ENCODE results near the gene SUOX.

Gene SUOX

DNA sequence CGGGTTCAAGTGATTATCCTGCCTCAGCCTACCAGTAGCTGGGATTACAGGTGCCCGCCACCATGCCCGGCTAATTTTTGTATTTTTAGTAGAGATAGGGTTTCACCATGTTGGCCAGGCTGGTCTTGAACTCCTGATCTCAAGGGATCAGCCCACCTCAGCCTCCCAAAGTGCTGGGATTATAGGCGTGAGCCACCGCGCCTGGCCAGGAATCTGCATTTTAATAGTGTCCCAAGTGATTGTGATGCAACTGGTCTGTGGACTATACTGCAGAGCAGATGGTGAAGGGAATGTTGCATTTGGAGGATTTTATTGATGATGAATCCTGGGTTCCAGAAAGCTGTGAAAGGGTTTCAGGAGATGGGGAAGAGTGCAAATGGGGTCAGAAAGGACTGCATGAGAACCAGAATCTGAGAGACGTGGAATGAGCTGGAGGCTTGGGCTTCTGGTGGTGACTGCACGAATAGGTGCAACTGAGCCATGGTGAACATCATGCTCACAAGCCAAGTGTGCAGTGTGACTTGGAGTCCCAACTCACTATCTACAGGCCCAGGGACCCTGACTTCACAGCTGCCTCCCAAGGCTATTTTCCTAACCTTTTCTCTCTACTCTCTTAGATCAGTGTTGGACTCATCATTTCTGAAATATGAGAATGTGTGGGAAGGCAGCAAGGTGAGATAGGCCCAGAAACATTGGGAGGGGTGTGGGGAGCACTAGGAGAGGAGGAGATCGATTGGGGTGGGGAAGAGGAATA is 49.1 kb downstream of the SUOX start:
- TF ChIP-seq, protein P1, sequence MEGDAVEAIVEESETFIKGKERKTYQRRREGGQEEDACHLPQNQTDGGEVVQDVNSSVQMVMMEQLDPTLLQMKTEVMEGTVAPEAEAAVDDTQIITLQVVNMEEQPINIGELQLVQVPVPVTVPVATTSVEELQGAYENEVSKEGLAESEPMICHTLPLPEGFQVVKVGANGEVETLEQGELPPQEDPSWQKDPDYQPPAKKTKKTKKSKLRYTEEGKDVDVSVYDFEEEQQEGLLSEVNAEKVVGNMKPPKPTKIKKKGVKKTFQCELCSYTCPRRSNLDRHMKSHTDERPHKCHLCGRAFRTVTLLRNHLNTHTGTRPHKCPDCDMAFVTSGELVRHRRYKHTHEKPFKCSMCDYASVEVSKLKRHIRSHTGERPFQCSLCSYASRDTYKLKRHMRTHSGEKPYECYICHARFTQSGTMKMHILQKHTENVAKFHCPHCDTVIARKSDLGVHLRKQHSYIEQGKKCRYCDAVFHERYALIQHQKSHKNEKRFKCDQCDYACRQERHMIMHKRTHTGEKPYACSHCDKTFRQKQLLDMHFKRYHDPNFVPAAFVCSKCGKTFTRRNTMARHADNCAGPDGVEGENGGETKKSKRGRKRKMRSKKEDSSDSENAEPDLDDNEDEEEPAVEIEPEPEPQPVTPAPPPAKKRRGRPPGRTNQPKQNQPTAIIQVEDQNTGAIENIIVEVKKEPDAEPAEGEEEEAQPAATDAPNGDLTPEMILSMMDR (IDR thresholded peaks at IDR 0.05; ENCODE audit: borderline replicate concordance, insufficient read depth, low read depth, low read length), result no peak

DNA sequence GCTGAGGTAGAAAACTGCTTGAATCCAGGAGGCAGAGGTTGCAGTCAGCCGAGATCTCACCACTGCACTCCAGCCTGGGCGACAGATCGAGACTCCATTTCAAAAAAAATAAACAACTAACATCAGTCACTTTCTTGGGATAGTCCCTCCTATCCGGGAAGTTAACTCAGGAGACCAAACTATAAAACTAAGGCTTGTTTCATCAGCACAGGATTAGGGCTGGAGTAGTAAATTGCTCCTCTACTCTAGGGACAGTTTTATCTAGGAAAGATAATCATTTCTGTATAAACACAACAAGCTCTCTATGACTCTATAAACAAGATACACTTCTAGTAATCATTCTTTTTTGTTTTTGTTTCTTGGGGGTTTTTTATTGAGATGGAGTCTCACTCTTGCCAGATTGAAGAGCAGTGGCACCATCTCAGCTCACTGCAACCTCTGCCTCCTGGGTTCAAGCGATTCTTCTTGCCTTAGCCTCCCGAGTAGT is 56.4 kb downstream of the SUOX start:
- no peak overlapping the region for H3K4me3 ChIP-seq (ENCODE audit: low read depth, low read length)
- TF ChIP-seq, protein P1 (IDR thresholded peaks at IDR 0.05; ENCODE audit: borderline replicate concordance, insufficient read depth, low read depth, low read length), result no peak

More for the DNA sequence above, 49.1 kb downstream of the SUOX start:
- H3K4me3 ChIP-seq (ENCODE audit: low read depth, low read length), result no peak overlapping the region

Data from GM12875 (cell line).